ENCODE results near the gene AGER. TPM values are rescaled to one million over a fixed set of nuclear protein-coding genes. Genes with fewer than 3 reads are reported as not detected.

The AGER gene
- total RNA-seq, 2 experiments from 2014 or later = 24.4 to 28.0 TPM

DNA sequence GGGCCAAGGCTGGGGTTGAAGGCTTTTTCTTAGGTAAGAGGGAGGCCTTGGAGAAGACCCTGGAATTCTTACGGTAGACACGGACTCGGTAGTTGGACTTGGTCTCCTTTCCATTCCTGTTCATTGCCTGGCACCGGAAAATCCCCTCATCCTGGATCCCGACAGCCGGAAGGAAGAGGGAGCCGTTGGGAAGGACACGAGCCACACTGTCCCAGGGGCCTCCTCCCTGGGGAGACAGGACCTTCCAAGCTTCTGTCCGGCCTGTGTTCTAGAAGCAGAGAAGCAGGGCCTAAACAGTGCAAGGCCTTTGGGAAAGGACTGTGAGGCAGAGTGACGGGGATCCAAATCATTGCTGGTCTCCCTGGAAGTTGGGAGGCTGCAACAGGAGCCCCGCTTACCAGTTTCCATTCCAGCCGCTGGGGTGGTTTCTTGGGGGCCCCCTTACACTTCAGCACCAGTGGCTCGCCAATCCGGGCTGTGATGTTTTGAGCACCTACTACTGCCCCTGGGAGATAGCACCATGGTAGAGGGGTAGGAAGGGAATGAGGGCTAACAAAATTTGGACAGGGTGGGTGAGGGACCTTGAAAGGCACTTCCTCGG, 470 bp downstream of the AGER start:
- intact Hi-C loops (cut with DNase I, micrococcal nuclease) = no loop called here
- no peak for DNase-seq
- CTCF ChIA-PET = no interaction called here
- no peaks in the 10 kb centered on the region for H3K9me3 Mint-ChIP-seq (ENCODE audit: low read depth)
- H3K4me1 Mint-ChIP-seq = peaks cover 74% of the 10 kb centered on the region
- H3K27me3 Mint-ChIP-seq = no peaks in the 10 kb centered on the region
- peak overlapping the region; percentile 69 for H3K27ac Mint-ChIP-seq
- H3K4me3 Mint-ChIP-seq = no peak overlapping the region
- H3K36me3 Mint-ChIP-seq (ENCODE audit: low read depth) = peaks cover 67% of the 10 kb centered on the region
- ATAC-seq = no peak
- POLR2A ChIA-PET = interaction anchor here (1.2 to 1.7 kb wide), 2 partner anchors 9 to 12 kb away, joined by 5 to 9 read pairs; partner anchors contain the start of gene GPSM3

DNA sequence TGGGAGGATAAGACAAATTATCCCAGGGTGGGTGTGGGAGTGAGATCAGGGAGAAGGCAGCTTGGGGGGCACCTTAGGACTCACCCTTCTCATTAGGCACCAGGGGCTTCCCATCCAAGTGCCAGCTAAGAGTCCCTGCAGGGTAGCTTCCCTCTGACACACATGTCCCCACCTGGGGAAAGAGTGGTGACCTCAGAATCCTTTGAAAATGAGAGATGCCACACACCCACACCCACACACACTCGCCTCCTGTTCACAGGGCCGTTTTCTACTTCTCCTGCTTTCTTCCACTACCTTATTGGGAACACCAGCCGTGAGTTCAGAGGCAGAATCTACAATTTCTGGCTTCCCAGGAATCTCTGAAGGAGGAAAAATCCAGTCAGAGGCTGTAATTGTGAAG, 1.0 kb downstream of the AGER start:
- ChIA-PET CTCF (no interaction called here), POLR2A (interaction anchor here (1.2 to 1.7 kb wide), 2 partner anchors 9 to 12 kb away, joined by 5 to 9 read pairs; partner anchors contain the start of gene GPSM3)
- Mint-ChIP-seq H3K4me1 (peaks cover 68% of the 10 kb centered on the region), H3K36me3 (ENCODE audit: low read depth) (peaks cover 63% of the 10 kb centered on the region), H3K27ac (peak overlapping the region; percentile 69), H3K27me3 (no peaks in the 10 kb centered on the region), H3K4me3 (no peak overlapping the region), H3K9me3 (ENCODE audit: low read depth) (no peaks in the 10 kb centered on the region)
- DNase-seq (no peak), ATAC-seq (no peak)
- intact Hi-C loops (cut with DNase I, micrococcal nuclease) = no loop called here

DNA sequence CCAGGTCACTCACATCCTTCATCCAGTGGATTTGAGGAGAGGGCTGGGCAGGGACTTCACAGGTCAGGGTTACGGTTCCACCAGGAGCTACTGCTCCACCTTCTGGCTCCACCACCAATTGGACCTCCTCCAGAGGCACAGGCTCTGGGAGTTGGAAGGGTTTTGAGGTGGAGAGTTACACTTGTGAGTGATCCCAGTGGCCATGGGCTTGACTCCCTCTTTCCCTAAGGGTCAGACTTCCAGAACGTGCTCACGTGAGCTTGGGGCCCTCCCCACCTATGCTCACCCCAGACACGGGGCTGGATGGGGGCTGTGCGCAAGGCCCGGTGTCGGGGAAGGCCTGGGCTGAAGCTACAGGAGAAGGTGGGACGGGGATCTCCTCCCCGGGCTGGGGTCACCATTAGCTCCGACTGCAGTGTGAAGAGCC, 1.5 kb downstream of the AGER start:
- H3K27ac Mint-ChIP-seq = peak overlapping the region; percentile 69
- ATAC-seq = no peak
- H3K4me1 Mint-ChIP-seq = peaks cover 64% of the 10 kb centered on the region
- H3K27me3 Mint-ChIP-seq = no peaks in the 10 kb centered on the region
- POLR2A ChIA-PET = interaction anchor here (1.2 to 1.7 kb wide), 2 partner anchors 10 to 13 kb away, joined by 5 to 9 read pairs; partner anchors contain the start of gene GPSM3
- intact Hi-C loops (cut with DNase I, micrococcal nuclease) = no loop called here
- H3K36me3 Mint-ChIP-seq (ENCODE audit: low read depth) = peaks cover 59% of the 10 kb centered on the region
- no peaks in the 10 kb centered on the region for H3K9me3 Mint-ChIP-seq (ENCODE audit: low read depth)
- DNase-seq = no peak
- CTCF ChIA-PET = no interaction called here
- no peak overlapping the region for H3K4me3 Mint-ChIP-seq

DNA sequence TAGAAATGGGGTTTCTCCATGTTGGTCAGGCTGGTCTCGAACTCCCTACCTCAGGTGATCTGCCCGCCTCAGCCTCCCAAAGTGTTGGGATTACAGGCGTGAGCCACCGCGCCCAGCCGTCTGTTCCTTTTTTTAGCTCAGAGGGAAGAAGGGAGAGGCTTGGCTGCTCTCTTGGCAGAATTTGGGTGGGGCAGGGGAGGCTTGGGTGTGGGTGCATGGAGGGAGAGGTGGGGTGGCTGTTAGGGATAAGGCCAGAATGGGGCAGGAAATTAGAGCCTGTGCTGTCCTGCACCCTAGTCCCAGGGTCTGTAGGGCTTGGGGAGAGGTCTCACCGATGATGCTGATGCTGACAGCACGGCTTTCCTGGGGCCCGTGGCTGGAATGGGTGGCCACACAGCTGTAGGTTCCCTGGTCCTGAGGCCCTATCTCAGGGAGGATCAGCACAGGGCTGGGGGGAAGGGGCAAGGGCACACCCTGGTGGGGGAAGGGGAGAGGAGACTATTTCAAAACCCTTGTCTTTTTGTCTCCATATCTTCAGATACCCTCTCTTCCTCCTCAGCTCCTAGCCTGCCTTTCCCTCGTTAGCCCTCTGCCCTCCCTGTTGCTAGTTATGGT, 2.0 kb downstream of the AGER start:
- ATAC-seq (no peak), DNase-seq (no peak)
- CTCF ChIA-PET = no interaction called here
- intact Hi-C loops (cut with DNase I, micrococcal nuclease) = no loop called here
- H3K4me1 Mint-ChIP-seq = peaks cover 63% of the 10 kb centered on the region
- H3K27ac Mint-ChIP-seq = peak overlapping the region; percentile 19
- POLR2A ChIA-PET = interaction anchor here (1.2 to 1.7 kb wide), 2 partner anchors 10 to 13 kb away, joined by 5 to 9 read pairs; partner anchors contain the start of gene GPSM3
- peaks cover 53% of the 10 kb centered on the region for H3K36me3 Mint-ChIP-seq (ENCODE audit: low read depth)
- no peaks in the 10 kb centered on the region for H3K9me3 Mint-ChIP-seq (ENCODE audit: low read depth)
- no peak overlapping the region for H3K4me3 Mint-ChIP-seq
- H3K27me3 Mint-ChIP-seq = no peaks in the 10 kb centered on the region

DNA sequence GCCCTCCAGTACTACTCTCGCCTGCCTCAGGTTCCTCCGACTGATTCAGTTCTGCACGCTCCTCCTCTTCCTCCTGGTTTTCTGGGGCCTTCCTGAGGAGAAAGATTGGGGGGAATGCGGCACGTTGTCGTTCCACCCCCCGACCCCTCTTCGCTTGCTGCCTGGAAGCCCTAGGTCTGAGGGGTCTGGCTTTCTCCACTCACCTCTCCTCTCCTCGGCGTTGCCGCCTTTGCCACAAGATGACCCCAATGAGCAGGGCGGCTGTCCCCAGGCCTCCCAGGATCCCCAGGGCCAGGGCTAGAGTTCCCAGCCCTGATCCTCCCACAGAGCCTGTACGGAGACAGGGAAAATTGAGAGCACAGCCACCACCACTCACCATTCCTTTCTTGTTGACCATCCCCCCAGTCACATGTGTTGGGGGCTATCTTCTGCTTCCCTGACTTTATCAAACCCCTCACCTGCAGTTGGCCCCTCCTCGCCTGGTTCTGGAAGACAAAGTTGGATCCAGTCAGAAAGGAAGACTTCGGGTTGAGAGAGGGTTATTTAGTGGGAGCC, 2.8 kb downstream of the AGER start:
- Mint-ChIP-seq H3K27ac (peak overlapping the region; percentile 58), H3K9me3 (ENCODE audit: low read depth) (no peaks in the 10 kb centered on the region), H3K4me3 (no peak overlapping the region), H3K36me3 (ENCODE audit: low read depth) (peaks cover 46% of the 10 kb centered on the region), H3K27me3 (no peaks in the 10 kb centered on the region), H3K4me1 (peaks cover 63% of the 10 kb centered on the region)
- ATAC-seq (no peak), DNase-seq (no peak)
- intact Hi-C loops (cut with DNase I, micrococcal nuclease) = no loop called here
- POLR2A ChIA-PET = no interaction called here
- CTCF ChIA-PET = no interaction called here

DNA sequence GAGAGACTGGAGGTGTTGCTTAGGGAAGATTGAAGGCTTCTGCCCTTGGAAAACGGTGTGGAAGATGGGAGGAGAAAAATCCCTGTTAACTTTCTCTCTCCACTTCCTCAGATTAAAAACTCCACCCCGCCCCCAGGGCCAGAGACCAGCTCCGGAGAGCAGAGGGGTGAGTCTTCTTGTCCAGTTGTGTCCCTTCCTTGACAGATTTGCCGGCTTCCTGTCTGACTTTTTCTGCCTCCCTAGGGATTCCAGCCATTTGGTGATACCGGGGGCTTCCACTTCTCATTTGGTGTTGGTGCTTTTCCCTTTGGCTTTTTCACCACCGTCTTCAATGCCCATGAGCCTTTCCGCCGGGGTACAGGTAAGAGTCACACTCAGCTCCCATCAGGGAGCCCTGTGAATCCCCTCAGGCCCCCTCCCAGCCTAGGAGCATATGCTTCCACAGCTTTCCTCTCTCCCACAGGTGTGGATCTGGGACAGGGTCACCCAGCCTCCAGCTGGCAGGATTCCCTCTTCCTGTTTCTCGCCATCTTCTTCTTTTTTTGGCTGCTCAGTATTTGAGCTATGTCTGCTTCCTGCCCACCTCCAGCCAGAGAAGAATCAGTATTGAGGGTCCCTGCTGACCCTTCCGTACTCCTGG, 4.2 kb downstream of the AGER start:
- peak overlapping the region; percentile 92 for H3K4me3 Mint-ChIP-seq
- H3K9me3 Mint-ChIP-seq (ENCODE audit: low read depth) = no peaks in the 10 kb centered on the region
- intact Hi-C loops (cut with DNase I, micrococcal nuclease) = loop anchor here (2.0 to 5.0 kb wide), 9 partner anchors 443 to 1623 kb away; partner anchors contain the start of genes HSD17B8 (in 2 of the 2), PSMB8 (in 2 of the 2), RXRB (in 2 of the 2) and SLC39A7 (in 2 of the 2)
- no peaks in the 10 kb centered on the region for H3K27me3 Mint-ChIP-seq
- H3K4me1 Mint-ChIP-seq = peaks cover 58% of the 10 kb centered on the region
- ChIA-PET CTCF (interaction anchor here (0.7 to 1.4 kb wide), 2 partner anchors 10 to 12 kb away, joined by 3 read pairs; partner anchors contain the start of gene PBX2), POLR2A (interaction anchor here (0.7 kb wide), 1 partner anchor 9 kb away, joined by 3 read pairs; no protein-coding TSS in a partner anchor)
- no peak for DNase-seq
- peak overlapping the region; percentile 98 for H3K27ac Mint-ChIP-seq
- ATAC-seq = no peak
- peaks cover 37% of the 10 kb centered on the region for H3K36me3 Mint-ChIP-seq (ENCODE audit: low read depth)

DNA sequence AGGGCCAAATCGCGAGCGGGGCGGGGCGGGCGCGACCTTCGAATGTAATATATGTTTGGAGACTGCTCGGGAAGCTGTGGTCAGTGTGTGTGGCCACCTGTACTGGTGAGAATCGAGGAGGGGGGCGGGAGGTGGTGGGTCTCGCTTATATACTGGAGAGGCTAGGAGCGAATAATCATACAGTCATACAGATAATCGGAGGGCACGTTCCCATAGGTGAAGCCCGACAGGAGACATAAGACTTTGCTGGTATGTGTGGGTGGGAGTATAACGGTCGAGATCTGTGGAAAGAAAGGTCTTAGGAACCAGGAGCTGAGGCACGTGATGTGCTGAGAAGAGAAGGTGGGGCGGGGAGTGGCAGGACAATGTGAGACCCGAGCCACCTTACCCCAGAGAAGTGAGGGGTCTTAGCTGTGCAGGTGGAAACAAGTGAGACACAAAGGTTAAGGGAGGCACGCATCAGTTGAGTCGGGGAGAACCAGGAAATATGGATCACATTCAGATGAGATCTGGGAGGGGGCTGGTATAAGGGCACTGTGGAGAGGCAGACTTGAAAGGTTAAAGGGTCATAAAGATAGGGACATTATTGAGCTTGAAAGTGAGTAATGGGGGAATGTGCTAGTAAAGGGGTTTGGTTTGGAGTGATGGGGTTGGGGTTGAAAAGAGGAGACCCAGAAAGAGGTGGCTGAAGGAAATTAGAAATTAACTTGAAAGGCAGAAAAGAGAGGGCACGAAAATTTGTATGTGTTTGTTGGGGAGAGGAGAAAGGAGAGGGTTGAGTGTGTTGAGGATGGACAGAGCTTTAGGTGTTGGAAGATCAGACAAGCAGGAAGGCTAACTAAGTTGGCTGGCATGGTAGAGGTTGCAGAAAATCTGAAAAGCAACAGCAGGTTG, 5.3 kb downstream of the AGER start:
- Mint-ChIP-seq H3K4me3 (peak overlapping the region; percentile 92), H3K27ac (peak overlapping the region; percentile 98), H3K27me3 (no peaks in the 10 kb centered on the region), H3K36me3 (ENCODE audit: low read depth) (peaks cover 34% of the 10 kb centered on the region), H3K4me1 (peaks cover 68% of the 10 kb centered on the region), H3K9me3 (ENCODE audit: low read depth) (no peaks in the 10 kb centered on the region)
- no peak for ATAC-seq
- POLR2A ChIA-PET = interaction anchor here (0.6 to 0.7 kb wide), 3 partner anchors 10 to 517 kb away, joined by 3 to 5 read pairs (median 3); partner anchors contain the start of gene ATF6B
- intact Hi-C loops (cut with DNase I, micrococcal nuclease) = loop anchor here (1.0 to 5.0 kb wide), 16 partner anchors 12 to 1621 kb away; partner anchors contain the start of genes HSD17B8 (in 2 of the 2), PSMB8 (in 2 of the 2), RXRB (in 2 of the 2) and SLC39A7 (in 2 of the 2)
- DNase-seq = no peak
- CTCF ChIA-PET = interaction anchor here (0.7 to 1.4 kb wide), 4 partner anchors 11 to 1084 kb away, joined by 3 read pairs; partner anchors contain the start of gene PBX2

DNA sequence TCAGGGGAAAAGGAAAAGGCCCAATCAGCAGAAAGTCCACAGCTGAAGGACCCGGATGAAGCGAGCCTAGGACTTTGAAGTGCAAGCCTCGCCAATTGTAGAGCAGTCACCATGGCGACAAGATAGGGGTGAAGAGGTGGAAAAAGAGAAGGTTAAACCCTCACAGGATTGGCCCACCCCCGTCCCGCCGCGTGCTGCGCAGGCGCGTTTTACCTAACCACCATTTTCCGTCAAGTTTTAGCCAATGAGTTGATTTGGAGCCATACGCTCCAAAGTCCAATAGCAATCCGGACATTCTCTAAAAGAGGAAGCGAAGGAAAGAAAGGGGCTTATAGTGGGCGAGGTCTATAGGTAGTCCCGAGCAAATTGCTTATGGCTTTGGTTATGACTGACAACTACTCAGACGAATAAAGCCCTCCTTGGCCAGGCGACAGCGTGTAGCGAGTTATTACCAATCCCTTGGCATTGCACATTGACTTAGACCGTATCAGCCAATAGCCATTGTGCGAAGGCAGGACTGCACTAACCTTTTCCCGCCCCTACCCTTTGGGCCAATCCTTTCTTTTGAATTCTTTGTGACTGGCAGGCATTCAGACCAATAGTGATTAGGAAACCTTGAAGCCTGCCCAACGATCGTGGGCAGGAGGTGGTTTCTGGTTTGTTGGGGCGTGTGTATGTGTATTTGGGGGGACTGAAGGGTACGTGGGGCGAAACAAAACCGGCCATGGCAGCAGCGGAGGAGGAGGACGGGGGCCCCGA, 6.1 kb downstream of the AGER start, which contains the start of gene RNF5:
Gene RNF5 (plus strand): TSS at position 618 of the 759 bp plus-strand sequence. CDS start 107 bp downstream, at position 725.
- intact Hi-C loops (cut with DNase I, micrococcal nuclease) = loop anchor here (1.0 to 5.0 kb wide), 20 partner anchors 12 to 1621 kb away; partner anchors contain the start of genes HSD17B8 (in 2 of the 2), PPT2 (in 2 of the 2), PSMB8 (in 2 of the 2) and RXRB (in 2 of the 2)
- H3K4me1 Mint-ChIP-seq = peaks cover 70% of the 10 kb centered on the region
- H3K27me3 Mint-ChIP-seq = no peaks in the 10 kb centered on the region
- H3K4me3 Mint-ChIP-seq = peak within 1 kb of the TSS; percentile 92
- ChIA-PET CTCF (interaction anchor here (0.6 to 1.4 kb wide), 4 partner anchors 15 to 665 kb away, joined by 3 to 5 read pairs (median 4); partner anchors contain the start of gene GPSM3), POLR2A (interaction anchor here (0.8 to 1.4 kb wide), 5 partner anchors 13 to 794 kb away, joined by 3 to 7 read pairs (median 4); partner anchors contain the start of genes ATF6B, PSMB9 and TAP1)
- H3K27ac Mint-ChIP-seq = peak within 1 kb of the TSS; percentile 98
- DNase-seq (peak; percentile 96), ATAC-seq (peak; percentile 89)
- H3K36me3 Mint-ChIP-seq (ENCODE audit: low read depth) = peaks cover 28% of the 10 kb centered on the region
- no peaks in the 10 kb centered on the region for H3K9me3 Mint-ChIP-seq (ENCODE audit: low read depth)

DNA sequence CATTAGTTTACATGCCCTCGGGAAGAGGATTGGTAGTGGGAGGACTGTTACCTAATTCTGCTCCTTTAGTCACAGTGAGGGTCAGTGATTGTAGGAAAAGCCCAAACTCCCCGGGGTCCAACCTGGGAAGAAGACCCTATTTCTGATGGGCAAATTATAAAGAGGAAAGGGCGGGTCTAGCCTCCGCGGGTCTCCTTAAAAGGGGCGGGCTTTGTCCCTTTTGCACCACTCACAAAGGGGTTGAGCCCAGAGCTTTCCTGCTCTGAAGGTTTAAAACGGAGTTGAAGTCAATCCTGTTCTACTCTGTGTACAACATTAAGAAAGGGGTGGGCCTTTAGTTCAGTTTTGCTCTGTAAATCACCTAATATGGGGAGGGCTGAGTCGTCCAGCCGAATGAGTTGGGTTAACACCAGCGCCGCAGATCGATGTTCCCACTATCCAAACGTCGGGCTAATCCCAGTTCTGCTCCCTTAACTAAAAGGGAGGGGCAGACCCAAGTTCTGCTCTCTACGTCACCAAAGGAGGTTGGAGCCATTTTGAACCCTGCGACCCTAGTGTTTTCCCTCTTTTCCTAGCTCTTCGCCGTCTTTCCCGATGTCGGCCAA, 6.8 kb downstream of the AGER start:
- POLR2A ChIA-PET = interaction anchor here (0.8 to 1.4 kb wide), 5 partner anchors 14 to 794 kb away, joined by 3 to 7 read pairs (median 4); partner anchors contain the start of genes ATF6B, PSMB9 and TAP1
- peak overlapping the region; percentile 92 for H3K4me3 Mint-ChIP-seq
- intact Hi-C loops (cut with DNase I, micrococcal nuclease) = loop anchor here (1.0 to 5.0 kb wide), 12 partner anchors 22 to 1620 kb away; partner anchors contain the start of genes HSD17B8 (in 2 of the 2), PPT2 (in 2 of the 2), PSMB8 (in 2 of the 2) and RXRB (in 2 of the 2)
- no peaks in the 10 kb centered on the region for H3K9me3 Mint-ChIP-seq (ENCODE audit: low read depth)
- H3K4me1 Mint-ChIP-seq = peaks cover 70% of the 10 kb centered on the region
- CTCF ChIA-PET = interaction anchor here (0.6 to 1.4 kb wide), 3 partner anchors 16 to 665 kb away, joined by 3 to 5 read pairs (median 4); partner anchors contain the start of gene GPSM3
- peaks cover 24% of the 10 kb centered on the region for H3K36me3 Mint-ChIP-seq (ENCODE audit: low read depth)
- peak overlapping the region; percentile 98 for H3K27ac Mint-ChIP-seq
- no peaks in the 10 kb centered on the region for H3K27me3 Mint-ChIP-seq
- DNase-seq = peak; percentile 57
- no peak for ATAC-seq
